GM18868 (cell line): ENCODE results near the gene SCGB1C1.
A peak's percentile ranks its signal among the peaks of the same experiment; 100 is the strongest.
"Not testable (repeated sequence)": the region's sequence is repeated elsewhere in the genome, so short reads cannot be mapped to it uniquely, and the experiment has no call there.

Experiments used
- ATAC-seq: cut with Tn5 transposase; IDR thresholded peaks from one replicate; pipeline ENCODE4 v1.9.1; 2021; ENCODE audit warnings: mild to moderate bottlenecking, moderate library complexity; ENCODE audit not compliant: unreplicated experiment

Gene SCGB1C1

DNA sequence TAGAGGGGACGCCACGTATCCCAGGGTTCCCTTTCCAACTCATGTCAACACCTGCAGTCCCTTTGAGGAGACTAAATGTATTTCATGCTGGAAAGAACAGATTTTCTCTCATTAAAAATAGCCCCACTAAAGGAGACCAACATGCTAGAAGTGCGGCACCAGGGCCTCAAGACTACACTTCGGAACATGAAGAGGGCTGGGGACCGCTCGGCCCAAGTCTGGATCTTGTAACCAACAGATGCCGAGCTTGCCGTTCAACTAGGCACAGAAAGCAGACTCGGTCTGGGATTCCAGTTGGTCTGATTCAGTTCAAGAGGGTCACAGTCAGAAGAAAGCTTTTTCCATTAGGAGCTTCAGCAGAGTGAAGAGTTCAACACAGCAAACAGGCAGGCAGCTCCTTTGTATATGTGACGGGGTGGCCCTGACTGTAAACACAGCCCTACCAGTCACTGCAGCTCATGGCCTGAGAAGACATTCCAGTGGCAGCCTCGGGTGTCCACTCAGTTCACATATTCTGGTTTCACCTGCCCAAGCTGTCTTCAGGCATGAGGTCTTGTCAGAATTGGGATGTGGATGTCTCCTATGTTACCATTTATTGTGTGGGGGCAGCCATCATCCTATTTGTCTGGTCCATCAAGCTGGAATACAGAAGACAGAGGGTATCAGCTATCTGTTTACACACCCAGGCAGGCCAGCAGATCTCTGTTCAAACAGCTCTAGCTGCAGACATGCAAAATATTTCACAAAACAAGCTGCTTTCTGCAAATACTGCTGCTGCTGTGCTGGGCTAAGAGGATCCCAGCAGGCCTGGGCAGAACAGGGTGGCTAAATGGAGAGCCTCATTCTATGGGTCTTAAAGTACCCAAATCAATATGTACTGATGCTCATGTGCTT is 23.4 kb downstream of the SCGB1C1 start:
- no peak for ATAC-seq

DNA sequence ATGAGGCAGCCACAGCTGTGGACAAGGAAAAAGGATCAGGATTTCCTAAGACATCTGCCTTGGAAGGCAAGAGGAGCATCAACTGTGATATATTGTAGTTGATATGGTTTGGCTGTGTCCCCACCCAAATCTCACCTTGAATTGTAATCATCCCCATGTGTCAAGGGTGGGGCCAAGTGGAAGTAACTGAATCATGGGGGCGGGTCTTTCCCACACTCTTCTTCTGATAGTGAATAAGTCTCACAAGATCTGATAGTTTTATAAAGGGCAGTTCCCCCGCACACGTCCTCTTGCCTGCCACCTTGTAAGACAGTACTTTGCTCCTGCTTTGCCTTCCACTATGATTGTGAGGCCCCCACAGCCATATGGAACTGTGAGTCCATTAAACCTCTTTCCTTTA is 24.8 kb downstream of the SCGB1C1 start:
- ATAC-seq, result no peak

- ATAC-seq, result no peak
Observed at GRCh38 chr11:218815-219593, 26.1 kb downstream of the SCGB1C1 start.

GRCh38 chr11:220641-221215 is 27.9 kb downstream of the SCGB1C1 start:
- ATAC-seq, result not testable (repeated sequence)

DNA sequence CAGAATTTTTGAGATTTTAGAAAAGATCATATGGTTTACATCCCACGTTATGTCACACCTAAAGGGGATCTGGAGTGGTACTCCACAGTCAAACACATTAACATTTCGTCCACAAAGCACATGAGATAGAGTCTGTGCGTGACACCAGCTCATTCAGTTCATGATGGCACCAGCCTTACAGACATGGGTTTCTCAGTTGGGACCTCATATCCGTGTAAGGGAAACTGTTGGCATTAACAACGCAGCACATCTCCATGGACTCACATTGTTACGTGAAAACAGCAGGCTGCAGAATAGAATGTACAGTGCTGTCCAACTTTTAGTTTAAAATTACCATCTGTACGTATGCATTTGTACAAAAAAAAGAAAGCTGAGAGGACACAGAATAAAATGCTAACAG is 28.7 kb downstream of the SCGB1C1 start:
- no peak for ATAC-seq

- ATAC-seq, result no peak
Observed at GRCh38 chr11:221998-222789, 29.3 kb downstream of the SCGB1C1 start.

DNA sequence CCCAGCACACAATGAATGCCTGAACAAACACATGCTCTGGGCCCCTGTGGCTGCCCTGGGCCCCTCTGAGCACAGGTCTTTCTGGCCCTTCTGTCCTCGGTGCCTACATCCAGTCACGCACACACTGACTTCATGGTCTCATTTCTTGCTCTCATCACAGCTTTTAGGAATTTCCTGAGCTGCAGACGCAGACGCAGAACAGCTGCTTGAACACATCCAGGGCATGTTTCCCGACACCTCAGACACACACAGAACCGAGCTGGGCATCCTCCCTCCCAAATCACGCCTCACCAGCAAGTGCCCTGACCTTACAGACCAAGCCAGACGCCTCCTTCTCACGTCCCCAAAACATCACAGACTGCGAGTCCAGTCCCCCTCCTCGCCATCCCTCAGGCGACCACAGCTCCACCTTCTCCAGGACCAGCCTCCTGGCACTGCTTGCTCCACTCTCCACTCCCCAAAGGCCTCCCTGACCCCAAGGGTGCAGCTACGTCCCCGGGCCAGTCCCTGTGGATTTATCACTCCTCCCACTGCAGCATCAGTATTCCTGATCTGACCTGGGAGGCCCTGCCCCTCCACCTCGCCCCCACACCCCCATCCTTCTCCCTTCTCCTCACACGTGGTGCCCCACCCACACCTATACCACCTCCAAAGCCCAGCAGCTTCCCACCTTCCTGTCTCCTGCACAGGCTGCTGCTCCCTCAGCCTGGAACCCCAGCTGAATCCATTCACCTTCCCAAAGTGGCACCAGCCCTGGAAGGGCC is 30.3 kb downstream of the SCGB1C1 start:
- no peak for ATAC-seq

GRCh38 chr11:223884-224283 is 31.0 kb downstream of the SCGB1C1 start:
- ATAC-seq, result no peak

DNA sequence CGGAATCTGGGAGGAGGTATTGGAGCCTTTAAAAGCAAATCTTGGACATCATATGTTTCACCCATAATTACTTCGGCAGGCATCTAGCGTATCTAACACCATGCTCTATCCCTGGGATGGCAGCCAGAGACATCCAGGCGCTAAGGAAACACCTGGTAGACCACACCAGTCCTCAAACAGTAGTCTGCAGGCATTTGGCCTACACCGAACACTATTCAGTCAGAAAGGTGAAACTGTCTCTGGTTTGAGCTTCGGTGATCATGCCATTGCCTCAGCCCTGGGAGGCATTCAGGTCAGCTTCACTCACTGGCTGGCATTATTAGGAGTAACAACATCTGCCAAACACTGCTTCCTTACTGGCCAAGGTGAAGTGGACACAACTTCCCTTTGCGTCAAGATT is 31.5 kb downstream of the SCGB1C1 start:
- ATAC-seq, result no peak

- ATAC-seq, result no peak
Observed at GRCh38 chr11:225734-226453, 33.0 kb downstream of the SCGB1C1 start.

DNA sequence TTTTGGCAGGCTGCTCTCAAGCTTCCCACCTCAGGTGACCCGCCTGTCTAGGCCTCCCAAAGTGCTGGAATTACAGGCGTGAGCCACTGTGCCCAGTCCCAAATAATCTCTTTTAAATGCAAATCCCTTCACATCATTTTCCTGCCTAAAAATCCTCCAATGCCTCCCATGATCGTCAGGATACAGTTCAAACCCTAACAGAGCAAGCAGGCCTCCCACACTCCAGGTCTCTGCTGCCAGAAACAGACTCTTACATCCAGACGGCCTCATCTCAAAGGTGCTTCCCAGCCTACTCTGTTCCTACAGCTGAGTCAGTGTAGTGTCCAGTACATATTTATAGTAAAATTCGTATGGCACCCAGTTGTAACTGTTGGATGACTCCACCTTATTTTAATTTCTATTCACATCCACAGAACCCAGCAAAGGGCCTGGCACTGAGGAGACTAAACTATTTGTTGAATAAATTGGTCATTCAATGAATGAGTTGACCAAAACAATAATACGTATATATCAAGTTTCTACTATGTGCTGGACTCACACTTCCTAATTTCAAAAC is 35.0 kb downstream of the SCGB1C1 start:
- no peak for ATAC-seq

GRCh38 chr11:230431-230830 is 37.6 kb downstream of the SCGB1C1 start:
- no peak for ATAC-seq

- ATAC-seq, result no peak
Observed at GRCh38 chr11:232783-233565, 40.1 kb downstream of the SCGB1C1 start.

DNA sequence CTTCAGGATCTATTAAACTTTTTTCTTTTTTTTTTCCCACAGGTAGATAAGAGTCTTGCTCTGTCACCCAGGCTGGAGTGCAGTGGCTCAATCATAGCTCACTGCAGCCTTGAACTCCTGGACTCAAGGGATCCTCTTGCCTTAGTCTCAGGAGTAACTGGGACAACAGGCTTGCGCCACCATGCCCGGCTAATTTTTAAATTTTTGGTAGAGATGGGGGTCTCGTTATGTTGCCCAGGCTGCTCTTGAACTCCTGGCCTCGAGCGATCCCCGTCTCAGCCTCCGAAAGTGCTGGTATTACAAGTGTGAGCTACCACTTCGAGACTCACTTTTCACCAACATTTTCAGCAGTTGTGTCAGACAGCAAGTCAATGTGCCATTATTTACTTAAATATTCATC is 42.3 kb downstream of the SCGB1C1 start:
- no peak for ATAC-seq

DNA sequence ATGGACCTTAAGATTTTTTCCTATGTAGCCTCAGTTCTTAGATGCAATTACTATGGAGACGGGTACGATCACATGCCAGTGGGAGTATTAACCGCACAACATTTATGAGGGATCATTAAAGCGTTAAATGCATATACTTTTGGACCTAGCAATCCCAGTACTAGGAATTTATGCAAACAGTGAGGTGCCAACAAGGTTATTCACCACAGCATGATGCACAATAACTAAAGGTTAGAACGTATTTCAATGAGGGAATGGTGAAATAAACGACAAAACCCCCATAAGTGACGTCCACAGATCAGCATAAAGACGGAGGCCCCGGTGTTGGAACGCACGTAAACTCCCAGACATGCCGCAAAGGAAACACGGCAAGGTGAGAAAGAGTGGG is 42.7 kb downstream of the SCGB1C1 start:
- peak; percentile 16 for ATAC-seq

DNA sequence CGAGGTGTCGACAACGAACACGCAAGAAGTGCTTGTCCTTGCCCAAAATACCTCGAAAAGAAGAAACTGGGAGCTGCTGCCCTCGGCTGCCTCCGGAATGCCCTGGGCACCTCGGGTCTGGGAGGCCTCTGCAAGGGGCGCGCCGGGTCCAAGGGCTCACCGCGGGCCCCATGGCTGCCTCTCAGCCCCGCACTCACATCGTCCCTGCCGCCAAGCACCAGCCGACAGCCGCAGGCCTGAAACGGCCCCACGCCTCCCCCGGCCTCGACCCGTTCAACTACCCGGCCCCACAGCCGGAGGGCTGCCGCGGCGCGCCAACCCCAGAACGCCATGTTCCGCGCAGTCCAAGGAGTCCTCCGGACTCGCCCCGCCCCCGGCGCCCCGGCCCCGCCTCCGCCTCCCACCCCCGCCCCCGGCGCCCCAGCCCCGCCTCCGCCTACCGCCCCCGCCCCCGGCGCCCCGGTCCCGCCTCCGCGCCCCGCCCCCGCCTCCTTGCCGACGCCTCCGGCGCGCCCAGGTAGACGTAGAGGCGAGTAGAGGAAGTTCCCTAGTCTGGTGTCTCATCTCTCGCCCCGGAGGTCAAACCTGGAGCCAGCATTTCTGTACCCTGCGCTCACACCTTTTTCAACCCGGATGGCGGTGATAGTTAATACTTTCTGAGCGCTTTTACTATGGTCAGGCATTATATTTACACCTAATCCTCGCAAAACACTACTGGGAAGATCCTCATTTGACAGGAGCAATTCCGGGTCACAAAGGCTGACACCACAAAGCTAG is 43.3 kb downstream of the SCGB1C1 start, which contains the start of gene SIRT3:
SIRT3 (minus strand) TSS at position 346 of the 777 bp plus-strand sequence; CDS start at position 332, 14 bp downstream.
- peak; percentile 64 for ATAC-seq
